ENCODE results near the gene SNX9. TPM values are rescaled to one million over a fixed set of nuclear protein-coding genes. Genes with fewer than 3 reads are reported as not detected.

SNX9 gene
- polyA plus RNA-seq, 1 donor (not counting 4 experiments of a cell fraction or from before 2014, with no cell fraction given): 37.8 TPM

DNA sequence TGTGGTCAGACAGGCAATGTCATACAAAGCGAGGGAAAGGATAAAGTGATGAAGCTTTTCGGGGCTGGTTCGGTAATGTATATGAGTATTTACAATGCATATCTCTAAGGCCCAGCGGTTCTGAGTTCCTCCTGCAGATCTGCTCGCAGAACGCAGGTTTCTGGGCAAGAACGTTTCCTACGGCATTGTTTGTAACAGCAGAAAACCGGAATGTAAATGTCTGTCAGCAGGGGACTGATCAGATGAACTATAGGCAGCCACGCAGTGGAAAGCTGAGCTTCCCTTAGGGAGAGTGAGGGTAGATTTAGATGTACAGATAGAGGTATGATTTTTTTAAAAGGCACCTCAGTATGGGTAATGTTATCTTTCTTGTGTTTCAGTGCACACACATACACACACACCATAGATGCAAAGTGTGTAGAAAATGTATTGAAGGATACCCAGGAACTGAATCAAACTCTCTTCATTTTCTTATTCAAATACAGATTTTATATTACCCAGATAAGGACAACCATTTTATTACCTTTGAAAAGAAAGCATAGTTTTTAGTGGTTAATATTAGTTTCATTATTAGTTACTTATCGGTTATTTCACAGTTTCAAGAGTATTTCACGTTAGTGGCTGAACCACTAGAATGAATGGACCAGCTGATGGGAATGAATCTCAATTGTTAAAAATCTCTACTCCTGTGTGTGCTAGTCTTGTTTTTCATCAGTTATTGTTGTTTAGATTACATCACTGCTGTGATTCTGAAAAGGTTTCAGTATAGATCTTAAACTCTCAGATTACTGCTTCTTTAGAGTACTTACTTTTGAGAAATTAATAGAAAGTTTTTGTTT is 56.2 kb downstream of the SNX9 start:
- H3K9me3 ChIP-seq (ENCODE audit: control insufficient read depth, low read depth, low read length): no peaks in the 10 kb centered on the region
- no peak for FAIRE-seq
- peaks cover 19 to 45% of the 10 kb centered on the region in 2 experiments for H3K36me3 ChIP-seq (ENCODE audit: control insufficient read depth in 2 of 2, extremely low read depth in 1 of 2, insufficient read depth in 2 of 2, low read length in 2 of 2)
- no peaks in the 10 kb centered on the region for H3K27me3 ChIP-seq (ENCODE audit: control insufficient read depth, extremely low read depth, insufficient read depth, low read length)
- no peaks in the 10 kb centered on the region for H4K20me1 ChIP-seq (ENCODE audit: control insufficient read depth, extremely low read depth, insufficient read depth, low read length)
- H3K4me1 ChIP-seq (ENCODE audit: control insufficient read depth, extremely low read depth, insufficient read depth, low read length): peaks cover 5% of the 10 kb centered on the region
- no peak overlapping the region for H3K27ac ChIP-seq (ENCODE audit: control insufficient read depth, insufficient read depth, low read length)
- no peak overlapping the region for H3K4me3 ChIP-seq (ENCODE audit: control insufficient read depth in 2 of 3, extremely low read depth in 1 of 3, insufficient read depth in 2 of 3, low read depth in 1 of 3, low read length in 3 of 3)
- no peak for DNase-seq (ENCODE audit: low read depth, low spot score)
- H2AFZ ChIP-seq (ENCODE audit: control insufficient read depth, low read length): no peak overlapping the region
- no peak for TF ChIP-seq EZH2 (IDR thresholded peaks at IDR 0.05; ENCODE audit: low read length)
- TF ChIP-seq, protein P1, sequence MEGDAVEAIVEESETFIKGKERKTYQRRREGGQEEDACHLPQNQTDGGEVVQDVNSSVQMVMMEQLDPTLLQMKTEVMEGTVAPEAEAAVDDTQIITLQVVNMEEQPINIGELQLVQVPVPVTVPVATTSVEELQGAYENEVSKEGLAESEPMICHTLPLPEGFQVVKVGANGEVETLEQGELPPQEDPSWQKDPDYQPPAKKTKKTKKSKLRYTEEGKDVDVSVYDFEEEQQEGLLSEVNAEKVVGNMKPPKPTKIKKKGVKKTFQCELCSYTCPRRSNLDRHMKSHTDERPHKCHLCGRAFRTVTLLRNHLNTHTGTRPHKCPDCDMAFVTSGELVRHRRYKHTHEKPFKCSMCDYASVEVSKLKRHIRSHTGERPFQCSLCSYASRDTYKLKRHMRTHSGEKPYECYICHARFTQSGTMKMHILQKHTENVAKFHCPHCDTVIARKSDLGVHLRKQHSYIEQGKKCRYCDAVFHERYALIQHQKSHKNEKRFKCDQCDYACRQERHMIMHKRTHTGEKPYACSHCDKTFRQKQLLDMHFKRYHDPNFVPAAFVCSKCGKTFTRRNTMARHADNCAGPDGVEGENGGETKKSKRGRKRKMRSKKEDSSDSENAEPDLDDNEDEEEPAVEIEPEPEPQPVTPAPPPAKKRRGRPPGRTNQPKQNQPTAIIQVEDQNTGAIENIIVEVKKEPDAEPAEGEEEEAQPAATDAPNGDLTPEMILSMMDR (optimal IDR thresholded peaks at IDR 0.05 in 1 of 3, IDR thresholded peaks at IDR 0.05 in 1 of 3, conservative IDR thresholded peaks at IDR 0.05 in 1 of 3; ENCODE audit: extremely low read depth in 1 of 3, insufficient read depth in 2 of 3, low read length in 3 of 3): no peak
- H3K79me2 ChIP-seq (ENCODE audit: control insufficient read depth, insufficient read depth, low read length): peaks cover 5% of the 10 kb centered on the region
- dilution Hi-C loops (cut with MboI; ENCODE audit: extremely low pct_ligation_motif_present, low sequenced_read_pairs): no loop called here
- no peaks in the 10 kb centered on the region for H3K9me1 ChIP-seq (ENCODE audit: control insufficient read depth, extremely low read depth, insufficient read depth, low read length)
- no peak overlapping the region for H3K4me2 ChIP-seq (ENCODE audit: control insufficient read depth, extremely low read depth, insufficient read depth, low read depth, low read length)
- no peak overlapping the region for H3K9ac ChIP-seq (ENCODE audit: control insufficient read depth, extremely low read depth, insufficient read depth, low read length)

DNA sequence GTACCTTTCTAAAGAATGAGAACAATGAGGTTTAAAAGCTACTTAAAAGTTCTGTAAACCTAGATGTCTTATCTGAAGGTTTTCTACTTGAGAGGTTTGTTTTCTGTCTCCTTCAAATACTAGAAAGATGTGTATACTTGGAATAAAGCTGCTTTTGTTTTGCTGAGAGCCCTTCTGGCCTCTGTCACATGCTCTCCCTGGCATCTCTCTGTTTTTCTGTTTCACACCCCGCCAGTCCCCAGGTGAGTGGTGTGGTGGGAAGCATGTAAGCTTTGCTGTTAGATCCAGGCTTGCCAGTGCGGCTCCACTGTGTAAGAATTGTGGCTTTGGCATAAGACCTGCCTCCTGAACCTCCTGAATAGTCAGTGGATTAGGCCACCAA is 56.8 kb downstream of the SNX9 start:
- FAIRE-seq: no peak
- H3K4me1 ChIP-seq (ENCODE audit: control insufficient read depth, extremely low read depth, insufficient read depth, low read length): peaks cover 5% of the 10 kb centered on the region
- H3K9ac ChIP-seq (ENCODE audit: control insufficient read depth, extremely low read depth, insufficient read depth, low read length): no peak overlapping the region
- no peaks in the 10 kb centered on the region for H3K27me3 ChIP-seq (ENCODE audit: control insufficient read depth, extremely low read depth, insufficient read depth, low read length)
- H3K27ac ChIP-seq (ENCODE audit: control insufficient read depth, insufficient read depth, low read length): no peak overlapping the region
- no peak overlapping the region for H2AFZ ChIP-seq (ENCODE audit: control insufficient read depth, low read length)
- H3K4me2 ChIP-seq (ENCODE audit: control insufficient read depth, extremely low read depth, insufficient read depth, low read depth, low read length): no peak overlapping the region
- TF ChIP-seq EZH2 (IDR thresholded peaks at IDR 0.05; ENCODE audit: low read length): no peak
- TF ChIP-seq, protein P1 (optimal IDR thresholded peaks at IDR 0.05 in 1 of 3, IDR thresholded peaks at IDR 0.05 in 1 of 3, conservative IDR thresholded peaks at IDR 0.05 in 1 of 3; ENCODE audit: extremely low read depth in 1 of 3, insufficient read depth in 2 of 3, low read length in 3 of 3): no peak
- H3K79me2 ChIP-seq (ENCODE audit: control insufficient read depth, insufficient read depth, low read length): peaks cover 5% of the 10 kb centered on the region
- H3K36me3 ChIP-seq (ENCODE audit: control insufficient read depth in 2 of 2, extremely low read depth in 1 of 2, insufficient read depth in 2 of 2, low read length in 2 of 2): peaks cover 22 to 43% of the 10 kb centered on the region in 2 experiments
- H4K20me1 ChIP-seq (ENCODE audit: control insufficient read depth, extremely low read depth, insufficient read depth, low read length): no peaks in the 10 kb centered on the region
- dilution Hi-C loops (cut with MboI; ENCODE audit: extremely low pct_ligation_motif_present, low sequenced_read_pairs): no loop called here
- no peak for DNase-seq (ENCODE audit: low read depth, low spot score)
- H3K9me3 ChIP-seq (ENCODE audit: control insufficient read depth, low read depth, low read length): no peaks in the 10 kb centered on the region
- H3K9me1 ChIP-seq (ENCODE audit: control insufficient read depth, extremely low read depth, insufficient read depth, low read length): no peaks in the 10 kb centered on the region
- H3K4me3 ChIP-seq (ENCODE audit: control insufficient read depth in 2 of 3, extremely low read depth in 1 of 3, insufficient read depth in 2 of 3, low read depth in 1 of 3, low read length in 3 of 3): no peak overlapping the region
